Ovary (tissue), 9 donors: ENCODE results near the gene AP5Z1. TPM values are rescaled to one million over a fixed set of nuclear protein-coding genes. Genes with fewer than 3 reads are reported as not detected.
"Not testable (repeated sequence)": the region's sequence is repeated elsewhere in the genome, so short reads cannot be mapped to it uniquely, and the experiment has no call there.

Source experiments
- DNase-seq, 5 donors: peaks; one replicate each; pipeline ENCODE4 v3.0.0-alpha.2; 2019 to 2020
- H3K27ac ChIP-seq, 2 donors: fragments of 200-600 bp; one replicate each; pipeline versions ENCODE4 v1.5.1 to v1.8.0; 2019 to 2022
- H3K27me3 ChIP-seq: fragments of 200-600 bp; one replicate; pipeline ENCODE4 v1.8.0; 2022
- H3K36me3 ChIP-seq: fragments of 200-600 bp; sonication (generic); one replicate; pipeline ENCODE4 v1.5.1; 2019
- H3K4me1 ChIP-seq: one replicate; pipeline ENCODE4 v1.8.1; 2013; ENCODE audit warnings: mild to moderate bottlenecking, moderate library complexity; ENCODE audit not compliant: insufficient read depth
- H3K4me3 ChIP-seq: fragments of 200-600 bp; sonication (generic); one replicate; pipeline ENCODE4 v1.5.1; 2017
- H3K9me3 ChIP-seq, 2 donors: fragments of 200-600 bp in 1 of 2; sonication (generic) in 1 of 2; one replicate each; pipeline versions ENCODE4 v1.5.1 to v1.8.1; 2013 to 2019; ENCODE audit warnings: mild to moderate bottlenecking in 1 of 2, moderate library complexity in 1 of 2
- EP300 ChIP-seq: sonication (generic); formaldehyde crosslinking; IDR thresholded peaks from one replicate; pipeline ENCODE4 v1.6.1; 2017; ENCODE audit warnings: antibody characterized with exemption
- POLR2A ChIP-seq: fragments of 450-650 bp; IDR thresholded peaks from one replicate; pipeline ENCODE4 v1.6.1; 2017; ENCODE audit warnings: antibody characterized with exemption, mild to moderate bottlenecking, moderate library complexity
- WGBS, 3 donors: extraction: QIAGEN DNeasy Blood & Tissue Kit in 1 of 3; methylation state at CpG; one replicate each; pipeline versions ENCODE4 v1.1.5 to v1.1.7; 2013 to 2017; 5-methylcytosine and 5-hydroxymethylcytosine counted together
- intact Hi-C, 4 donors: fragments of 100-400 bp; cut with DNase I; formaldehyde crosslinking; loops; one replicate each; pipeline versions ENCODE4 v1.11.0 to v1.15.1; 2022 to 2023
- polyA plus RNA-seq, 2 donors: library from polyadenylated mRNA; stranded (reverse); fragments of 200-250 nt in 1 of 2; fragments of 350-450 nt in 1 of 2; fragmentation: Illumina TruSeq in 1 of 2; extraction: RNeasy Lipid Tissue Mini Kit (QIAGEN cat#74804) in 1 of 2; gene quantifications; one replicate each; pipeline ENCODE4 v1.2.3, GENCODE V29; 2013 to 2014
- total RNA-seq, 7 donors: library from RNA; depleted of rRNA in 2 of 7; stranded (reverse); fragments of >200 nt in 2 of 7; fragmentation: NEBNext Ultra II Directional in 3 of 7; extraction: Animal tissue kit (Norgen Biotek cat#: 25700) in 3 of 7; gene quantifications; one replicate each; pipeline versions ENCODE4 v1.1.0 to v1.2.4, GENCODE V29; 2016 to 2023
- TF ChIP-seq, protein P1 (sequence below), 3 donors: fragments of 450-650 bp in 2 of 3; fragments of 200-600 bp in 1 of 3; IDR thresholded peaks; one replicate each; pipeline versions ENCODE4 v1.5.1 to v1.8.0; 2016 to 2022; ENCODE audit warnings: antibody characterized with exemption in 3 of 3, mild to moderate bottlenecking in 1 of 3
- donor health status: DM: no; HTN: no; CAD: no; lungs with moderate emphysema.
- donor health status: DM: no; HTN: no; CAD: no.
- donor health status: Bipolar disorder and iron deficiency.
- donor health status: DM: yes; HTN: yes; CAD: no.
- donor health status: DM: no; HTN: no; CAD: no.
- donor health status: DM: yes; HTN: yes; CAD: no.

AP5Z1 gene
- total and polyA plus RNA-seq, 9 donors: 2.4 to 37.3 (median 23.1) TPM

DNA sequence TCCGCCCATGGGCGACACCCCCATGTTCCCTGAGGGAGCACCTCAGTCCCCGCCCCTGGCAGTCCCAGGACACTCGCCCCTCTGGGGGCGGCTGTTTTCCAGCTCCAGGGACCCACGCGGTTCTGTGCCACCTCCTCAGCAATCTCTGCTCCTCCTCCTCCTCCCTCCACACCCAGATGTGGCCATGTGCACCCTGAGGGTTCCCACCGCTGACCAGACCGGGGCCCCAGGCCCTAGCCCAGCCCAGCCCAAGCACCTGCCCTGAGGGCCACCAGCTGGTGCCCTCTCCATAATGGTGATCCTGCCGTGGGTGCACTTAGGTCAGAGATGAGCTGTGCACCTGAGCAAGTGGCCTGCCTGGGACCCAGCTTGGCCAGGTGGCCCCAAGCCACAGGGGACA, 25.1 kb downstream of the AP5Z1 start:
- no peaks in the 10 kb centered on the region for H3K9me3 ChIP-seq
- H3K4me3 ChIP-seq: no peak overlapping the region
- WGBS, 3 donors: 67 to 75% (median 72%) methylated on average over 10 of the region's 10 CpGs
- no peaks in the 10 kb centered on the region for H3K4me1 ChIP-seq
- TF ChIP-seq POLR2A: no peak
- TF ChIP-seq, protein P1, sequence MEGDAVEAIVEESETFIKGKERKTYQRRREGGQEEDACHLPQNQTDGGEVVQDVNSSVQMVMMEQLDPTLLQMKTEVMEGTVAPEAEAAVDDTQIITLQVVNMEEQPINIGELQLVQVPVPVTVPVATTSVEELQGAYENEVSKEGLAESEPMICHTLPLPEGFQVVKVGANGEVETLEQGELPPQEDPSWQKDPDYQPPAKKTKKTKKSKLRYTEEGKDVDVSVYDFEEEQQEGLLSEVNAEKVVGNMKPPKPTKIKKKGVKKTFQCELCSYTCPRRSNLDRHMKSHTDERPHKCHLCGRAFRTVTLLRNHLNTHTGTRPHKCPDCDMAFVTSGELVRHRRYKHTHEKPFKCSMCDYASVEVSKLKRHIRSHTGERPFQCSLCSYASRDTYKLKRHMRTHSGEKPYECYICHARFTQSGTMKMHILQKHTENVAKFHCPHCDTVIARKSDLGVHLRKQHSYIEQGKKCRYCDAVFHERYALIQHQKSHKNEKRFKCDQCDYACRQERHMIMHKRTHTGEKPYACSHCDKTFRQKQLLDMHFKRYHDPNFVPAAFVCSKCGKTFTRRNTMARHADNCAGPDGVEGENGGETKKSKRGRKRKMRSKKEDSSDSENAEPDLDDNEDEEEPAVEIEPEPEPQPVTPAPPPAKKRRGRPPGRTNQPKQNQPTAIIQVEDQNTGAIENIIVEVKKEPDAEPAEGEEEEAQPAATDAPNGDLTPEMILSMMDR (IDR thresholded peaks at IDR 0.05): no peak
- no peaks in the 10 kb centered on the region for H3K36me3 ChIP-seq
- H3K27ac ChIP-seq: no peak overlapping the region
- no peak for DNase-seq
- H3K27me3 ChIP-seq: no peaks in the 10 kb centered on the region
- intact Hi-C loops: loop anchor here in 2 of 4 donors (2.0 to 10.0 kb wide), 4 partner anchors 84 to 287 kb away; partner anchors contain the start of gene RADIL (in 1 of the 2)

DNA sequence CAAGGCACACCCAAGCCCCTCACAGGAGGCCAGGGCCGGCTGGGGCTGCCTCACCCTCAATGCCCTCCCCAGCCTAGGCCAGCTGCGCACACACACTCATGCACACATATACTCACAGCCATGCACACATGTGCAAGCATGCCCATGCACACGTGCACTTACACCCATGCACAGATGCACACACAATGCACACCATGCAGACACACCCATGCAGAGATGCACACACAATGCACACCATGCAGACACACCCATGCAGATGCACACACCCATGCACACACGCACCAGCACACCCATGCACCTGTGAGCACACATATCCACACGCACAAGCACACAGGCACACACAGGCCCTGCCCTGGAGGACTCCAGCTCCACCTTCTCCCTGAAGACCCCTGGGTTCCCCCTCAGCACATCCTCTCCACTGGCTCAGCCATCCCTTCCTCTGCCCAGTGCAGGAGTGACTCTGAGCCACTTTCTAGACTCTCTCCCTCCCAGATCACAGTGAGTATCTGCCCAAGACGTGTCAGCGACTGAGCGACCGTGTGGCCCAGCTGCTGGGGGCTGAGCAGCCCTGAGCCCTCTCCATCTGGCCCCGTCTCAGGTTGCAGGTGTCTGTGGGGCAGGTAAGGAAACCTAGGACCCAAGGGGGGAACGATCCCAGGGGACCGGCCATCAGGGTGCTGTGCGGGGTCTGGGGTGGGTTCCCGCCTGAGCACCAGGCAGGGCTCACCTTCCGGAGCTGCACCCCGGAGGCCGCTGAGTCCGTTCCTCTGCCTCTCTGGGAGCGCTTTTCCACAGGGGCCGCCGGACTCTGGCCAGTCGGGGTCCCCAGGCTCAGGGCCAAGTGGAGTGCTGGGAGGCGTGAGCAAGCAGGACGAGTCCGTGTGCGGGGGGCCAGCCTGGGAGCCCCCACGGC, 25.8 kb downstream of the AP5Z1 start:
- Histone ChIP-seq H3K36me3 (no peaks in the 10 kb centered on the region), H3K4me1 (no peaks in the 10 kb centered on the region), H3K9me3 (no peaks in the 10 kb centered on the region), H3K27me3 (no peaks in the 10 kb centered on the region), H3K27ac (no peak overlapping the region), H3K4me3 (no peak overlapping the region)
- intact Hi-C loops: loop anchor here in 2 of 4 donors (2.0 to 10.0 kb wide), 4 partner anchors 84 to 286 kb away; partner anchors contain the start of gene RADIL (in 1 of the 2)
- no peak for DNase-seq
- WGBS, 3 donors: 87 to 91% (median 87%) methylated on average over 20 to 27 of the region's 27 CpGs
- TF ChIP-seq EP300 (no peak), POLR2A (no peak)
- TF ChIP-seq, protein P1 (IDR thresholded peaks at IDR 0.05): no peak

DNA sequence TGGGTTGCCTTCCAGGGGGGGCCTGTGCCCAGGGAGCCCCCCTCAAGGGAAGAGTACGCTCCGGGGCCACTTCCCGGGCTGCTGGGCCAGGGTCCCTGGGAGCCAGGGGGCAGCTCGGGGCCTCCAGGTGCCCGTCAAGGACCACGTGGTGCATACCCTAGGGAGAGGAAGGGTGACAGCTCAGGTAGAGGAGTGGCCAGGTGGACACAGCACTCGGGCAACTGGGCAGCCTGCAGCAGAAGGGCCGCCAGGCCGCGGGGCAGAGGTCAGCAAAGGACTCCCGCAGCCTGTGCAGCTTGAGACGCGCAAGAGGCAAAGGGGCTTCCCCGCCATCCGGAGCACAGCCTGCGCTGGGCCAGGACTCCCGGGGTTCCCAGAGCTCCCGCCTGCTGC, 26.4 kb downstream of the AP5Z1 start:
- H3K4me3 ChIP-seq: no peak overlapping the region
- intact Hi-C loops: loop anchor here in 2 of 4 donors (2.0 to 10.0 kb wide), 4 partner anchors 83 to 285 kb away; partner anchors contain the start of gene RADIL (in 1 of the 2)
- no peak for TF ChIP-seq EP300
- TF ChIP-seq, protein P1 (IDR thresholded peaks at IDR 0.05): no peak
- no peak for TF ChIP-seq POLR2A

DNA sequence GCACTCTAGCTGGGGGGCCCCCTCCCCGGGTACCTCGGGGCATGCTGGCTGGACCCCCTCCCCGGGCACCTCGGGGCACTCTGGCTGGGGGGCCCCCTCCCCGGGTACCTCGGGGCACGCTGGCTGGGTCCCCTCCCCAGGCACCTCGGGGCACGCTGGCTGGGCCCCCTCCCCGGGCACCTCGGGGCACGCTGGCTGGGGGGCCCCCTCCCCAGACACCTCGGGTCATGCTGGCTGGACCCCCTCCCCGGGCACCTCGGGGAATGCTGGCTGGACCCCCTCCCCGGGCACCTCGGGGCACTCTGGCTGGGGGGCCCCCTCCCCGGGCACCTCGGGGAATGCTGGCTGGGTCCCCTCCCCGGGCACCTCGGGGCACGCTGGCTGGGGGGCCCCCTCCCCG, 27.2 kb downstream of the AP5Z1 start:
- H3K9me3 ChIP-seq, H3K36me3 ChIP-seq, DNase-seq, H3K4me1 ChIP-seq, H3K27ac ChIP-seq, H3K4me3 ChIP-seq, H3K27me3 ChIP-seq: not testable (repeated sequence)
- 86 to 100% (median 90%) methylated on average over 1 to 23 of the region's 23 CpGs for WGBS, 3 donors
- intact Hi-C loops: loop anchor here in 2 of 4 donors (5.0 to 10.0 kb wide), 3 partner anchors 82 to 285 kb away; partner anchors contain the start of gene RADIL (in 1 of the 2)

More for the DNA sequence above, 26.4 kb downstream of the AP5Z1 start:
- Histone ChIP-seq H3K36me3 (no peaks in the 10 kb centered on the region), H3K9me3 (no peaks in the 10 kb centered on the region), H3K4me1 (no peaks in the 10 kb centered on the region), H3K27ac (no peak overlapping the region), H3K27me3 (no peaks in the 10 kb centered on the region)
- WGBS, 3 donors: 80 to 87% (median 83%) methylated on average over 18 of the region's 18 CpGs
- no peak for DNase-seq
